ENCODE measurements around the gene STX8.

- TF ChIP-seq FOS (IDR thresholded peaks at IDR 0.05; ENCODE audit: extremely low read depth, insufficient read length) (no peak), ZNF134 (CRISPR knock-in tag; conservative IDR thresholded peaks at IDR 0.05) (no peak), ZBTB17 (CRISPR knock-in tag; IDR thresholded peaks at IDR 0.05) (no peak), CREB1 (IDR thresholded peaks at IDR 0.05) (no peak), CREB1 (CRISPR knock-in tag; IDR thresholded peaks at IDR 0.05) (no peak), HMGXB4 (CRISPR knock-in tag; IDR thresholded peaks at IDR 0.05) (no peak), POLR2A (conservative IDR thresholded peaks at IDR 0.05) (no peak), SRSF7 (optimal IDR thresholded peaks at IDR 0.05; ENCODE audit: low read depth, low read length) (no peak)
- TF ChIP-seq, protein P1, sequence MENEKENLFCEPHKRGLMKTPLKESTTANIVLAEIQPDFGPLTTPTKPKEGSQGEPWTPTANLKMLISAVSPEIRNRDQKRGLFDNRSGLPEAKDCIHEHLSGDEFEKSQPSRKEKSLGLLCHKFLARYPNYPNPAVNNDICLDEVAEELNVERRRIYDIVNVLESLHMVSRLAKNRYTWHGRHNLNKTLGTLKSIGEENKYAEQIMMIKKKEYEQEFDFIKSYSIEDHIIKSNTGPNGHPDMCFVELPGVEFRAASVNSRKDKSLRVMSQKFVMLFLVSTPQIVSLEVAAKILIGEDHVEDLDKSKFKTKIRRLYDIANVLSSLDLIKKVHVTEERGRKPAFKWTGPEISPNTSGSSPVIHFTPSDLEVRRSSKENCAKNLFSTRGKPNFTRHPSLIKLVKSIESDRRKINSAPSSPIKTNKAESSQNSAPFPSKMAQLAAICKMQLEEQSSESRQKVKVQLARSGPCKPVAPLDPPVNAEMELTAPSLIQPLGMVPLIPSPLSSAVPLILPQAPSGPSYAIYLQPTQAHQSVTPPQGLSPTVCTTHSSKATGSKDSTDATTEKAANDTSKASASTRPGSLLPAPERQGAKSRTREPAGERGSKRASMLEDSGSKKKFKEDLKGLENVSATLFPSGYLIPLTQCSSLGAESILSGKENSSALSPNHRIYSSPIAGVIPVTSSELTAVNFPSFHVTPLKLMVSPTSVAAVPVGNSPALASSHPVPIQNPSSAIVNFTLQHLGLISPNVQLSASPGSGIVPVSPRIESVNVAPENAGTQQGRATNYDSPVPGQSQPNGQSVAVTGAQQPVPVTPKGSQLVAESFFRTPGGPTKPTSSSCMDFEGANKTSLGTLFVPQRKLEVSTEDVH (IDR thresholded peaks at IDR 0.05; ENCODE audit: low read depth, partially characterized antibody), result no peak
- TF ChIP-seq, protein P2, sequence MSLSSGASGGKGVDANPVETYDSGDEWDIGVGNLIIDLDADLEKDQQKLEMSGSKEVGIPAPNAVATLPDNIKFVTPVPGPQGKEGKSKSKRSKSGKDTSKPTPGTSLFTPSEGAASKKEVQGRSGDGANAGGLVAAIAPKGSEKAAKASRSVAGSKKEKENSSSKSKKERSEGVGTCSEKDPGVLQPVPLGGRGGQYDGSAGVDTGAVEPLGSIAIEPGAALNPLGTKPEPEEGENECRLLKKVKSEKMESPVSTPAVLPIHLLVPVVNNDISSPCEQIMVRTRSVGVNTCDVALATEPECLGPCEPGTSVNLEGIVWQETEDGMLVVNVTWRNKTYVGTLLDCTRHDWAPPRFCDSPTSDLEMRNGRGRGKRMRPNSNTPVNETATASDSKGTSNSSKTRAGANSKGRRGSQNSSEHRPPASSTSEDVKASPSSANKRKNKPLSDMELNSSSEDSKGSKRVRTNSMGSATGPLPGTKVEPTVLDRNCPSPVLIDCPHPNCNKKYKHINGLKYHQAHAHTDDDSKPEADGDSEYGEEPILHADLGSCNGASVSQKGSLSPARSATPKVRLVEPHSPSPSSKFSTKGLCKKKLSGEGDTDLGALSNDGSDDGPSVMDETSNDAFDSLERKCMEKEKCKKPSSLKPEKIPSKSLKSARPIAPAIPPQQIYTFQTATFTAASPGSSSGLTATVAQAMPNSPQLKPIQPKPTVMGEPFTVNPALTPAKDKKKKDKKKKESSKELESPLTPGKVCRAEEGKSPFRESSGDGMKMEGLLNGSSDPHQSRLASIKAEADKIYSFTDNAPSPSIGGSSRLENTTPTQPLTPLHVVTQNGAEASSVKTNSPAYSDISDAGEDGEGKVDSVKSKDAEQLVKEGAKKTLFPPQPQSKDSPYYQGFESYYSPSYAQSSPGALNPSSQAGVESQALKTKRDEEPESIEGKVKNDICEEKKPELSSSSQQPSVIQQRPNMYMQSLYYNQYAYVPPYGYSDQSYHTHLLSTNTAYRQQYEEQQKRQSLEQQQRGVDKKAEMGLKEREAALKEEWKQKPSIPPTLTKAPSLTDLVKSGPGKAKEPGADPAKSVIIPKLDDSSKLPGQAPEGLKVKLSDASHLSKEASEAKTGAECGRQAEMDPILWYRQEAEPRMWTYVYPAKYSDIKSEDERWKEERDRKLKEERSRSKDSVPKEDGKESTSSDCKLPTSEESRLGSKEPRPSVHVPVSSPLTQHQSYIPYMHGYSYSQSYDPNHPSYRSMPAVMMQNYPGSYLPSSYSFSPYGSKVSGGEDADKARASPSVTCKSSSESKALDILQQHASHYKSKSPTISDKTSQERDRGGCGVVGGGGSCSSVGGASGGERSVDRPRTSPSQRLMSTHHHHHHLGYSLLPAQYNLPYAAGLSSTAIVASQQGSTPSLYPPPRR (CRISPR knock-in tag; IDR thresholded peaks at IDR 0.05; ENCODE audit: borderline replicate concordance), result no peak
- TF ChIP-seq, protein P3, sequence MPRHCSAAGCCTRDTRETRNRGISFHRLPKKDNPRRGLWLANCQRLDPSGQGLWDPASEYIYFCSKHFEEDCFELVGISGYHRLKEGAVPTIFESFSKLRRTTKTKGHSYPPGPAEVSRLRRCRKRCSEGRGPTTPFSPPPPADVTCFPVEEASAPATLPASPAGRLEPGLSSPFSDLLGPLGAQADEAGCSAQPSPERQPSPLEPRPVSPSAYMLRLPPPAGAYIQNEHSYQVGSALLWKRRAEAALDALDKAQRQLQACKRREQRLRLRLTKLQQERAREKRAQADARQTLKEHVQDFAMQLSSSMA (CRISPR knock-in tag; IDR thresholded peaks at IDR 0.05), result no peak
Observed at GRCh38 chr17:9227819-9228407, 347.7 kb downstream of the STX8 start.
